ENCODE results near the gene GLE1. TPM values are rescaled to one million over a fixed set of nuclear protein-coding genes. Genes with fewer than 3 reads are reported as not detected.

The GLE1 gene
- total RNA-seq, 6 experiments from 2014 or later = 22.2 to 26.7 (median 24.7) TPM

- peaks cover 4% of the 10 kb centered on the region for H3K27me3 Mint-ChIP-seq (ENCODE audit: insufficient read depth)
- DNase-seq = peak; percentile 91
- H3K4me3 Mint-ChIP-seq = peak overlapping the region; percentile 80
- H3K4me1 Mint-ChIP-seq (ENCODE audit: low read depth) = peaks cover 6% of the 10 kb centered on the region
- peak overlapping the region; percentile 94 for H3K27ac Mint-ChIP-seq
- TF ChIP-seq CTCF (IDR thresholded peaks at IDR 0.05) = no peak
- peaks cover 20% of the 10 kb centered on the region for H3K36me3 Mint-ChIP-seq (ENCODE audit: low read depth)
- H3K9me3 Mint-ChIP-seq = no peaks in the 10 kb centered on the region
Measured at GRCh38 chr9:128558431-128559310, 54.2 kb downstream of the GLE1 start.

GRCh38 chr9:128565578-128565977 lies 61.1 kb downstream of the GLE1 start:
- H3K36me3 Mint-ChIP-seq (ENCODE audit: low read depth) = peaks cover 43% of the 10 kb centered on the region
- H3K27ac Mint-ChIP-seq = peak overlapping the region; percentile 36; the same call in 1 of the 2 replicates
- no peaks in the 10 kb centered on the region for H3K9me3 Mint-ChIP-seq
- DNase-seq = no peak
- no peak for TF ChIP-seq CTCF (IDR thresholded peaks at IDR 0.05)
- peaks cover 2% of the 10 kb centered on the region for H3K27me3 Mint-ChIP-seq (ENCODE audit: insufficient read depth)
- H3K4me3 Mint-ChIP-seq = no peak overlapping the region
- peaks cover 12% of the 10 kb centered on the region for H3K4me1 Mint-ChIP-seq (ENCODE audit: low read depth)

- peaks cover 5% of the 10 kb centered on the region; the same call in 1 of the 2 replicates for H3K4me1 Mint-ChIP-seq (ENCODE audit: low read depth)
- peak overlapping the region; percentile 32; the same call in 1 of the 2 replicates for H3K27ac Mint-ChIP-seq
- H3K9me3 Mint-ChIP-seq = no peaks in the 10 kb centered on the region
- peaks cover 4% of the 10 kb centered on the region for H3K27me3 Mint-ChIP-seq (ENCODE audit: insufficient read depth)
- no peak overlapping the region for H3K4me3 Mint-ChIP-seq
- H3K36me3 Mint-ChIP-seq (ENCODE audit: low read depth) = peaks cover 48% of the 10 kb centered on the region
- no peak for DNase-seq
- TF ChIP-seq CTCF (IDR thresholded peaks at IDR 0.05) = no peak
Measured at GRCh38 chr9:128568470-128569078, 64.1 kb downstream of the GLE1 start.

GRCh38 chr9:128575469-128575868 lies 71.0 kb downstream of the GLE1 start:
- Mint-ChIP-seq H3K9me3 (no peaks in the 10 kb centered on the region), H3K27me3 (ENCODE audit: insufficient read depth) (peaks cover 3% of the 10 kb centered on the region; the same call in 1 of the 2 replicates), H3K27ac (peak overlapping the region; percentile 73), H3K4me1 (ENCODE audit: low read depth) (peaks cover 13% of the 10 kb centered on the region), H3K36me3 (ENCODE audit: low read depth) (peaks cover 55% of the 10 kb centered on the region), H3K4me3 (no peak overlapping the region)
- no peak for TF ChIP-seq CTCF (IDR thresholded peaks at IDR 0.05)
- DNase-seq = no peak

- DNase-seq = no peak
- Mint-ChIP-seq H3K27me3 (ENCODE audit: insufficient read depth) (peaks cover 3% of the 10 kb centered on the region; the same call in 1 of the 2 replicates), H3K9me3 (no peaks in the 10 kb centered on the region), H3K27ac (peak overlapping the region; percentile 73), H3K4me1 (ENCODE audit: low read depth) (peaks cover 13% of the 10 kb centered on the region), H3K4me3 (no peak overlapping the region; the same call in 1 of the 2 replicates), H3K36me3 (ENCODE audit: low read depth) (peaks cover 60% of the 10 kb centered on the region)
- TF ChIP-seq CTCF (IDR thresholded peaks at IDR 0.05) = no peak
Measured at GRCh38 chr9:128575916-128576315, 71.4 kb downstream of the GLE1 start.
